WTC11 (cell line): ENCODE measurements around the gene CTCFL. TPM values are rescaled to one million over a fixed set of nuclear protein-coding genes. Genes with fewer than 3 reads are reported as not detected.

Experiments used
- ATAC-seq: fragments of 200-7000 bp; cut with Tn5 transposase; 2 replicates; pipeline ENCODE4 v1.10.0; 2021; ENCODE audit warnings: mild to moderate bottlenecking, moderate library complexity
- CTCF ChIA-PET: fragments of 300-600 bp; sonication (Branson Sonifier 250); formaldehyde crosslinking; loops from one replicate; lab custom pipeline; 2021; ENCODE audit warnings: antibody characterized with exemption; lab: Charles Lee
- POLR2A ChIA-PET: fragments of 350-600 bp; sonication (Branson Sonifier 250); formaldehyde crosslinking; loops from one replicate; lab custom pipeline; 2021; ENCODE audit warnings: antibody characterized with exemption; lab: Charles Lee
- DNase-seq: peaks from one replicate; pipeline ENCODE4 v3.0.0; 2021; ENCODE audit warnings: low spot score
- H3K27ac Mint-ChIP-seq: 2 replicates; pipeline ENCODE4 v1.8.0; 2021; ENCODE audit warnings: mixed read lengths
- H3K27me3 Mint-ChIP-seq: 2 replicates; pipeline ENCODE4 v1.8.0; 2021; ENCODE audit warnings: low read depth, mild to moderate bottlenecking, moderate library complexity, mixed read lengths
- H3K36me3 Mint-ChIP-seq: 2 replicates; pipeline ENCODE4 v1.8.0; 2021; ENCODE audit warnings: mixed read lengths
- H3K4me1 Mint-ChIP-seq: 2 replicates; pipeline ENCODE4 v1.8.0; 2022; ENCODE audit warnings: mixed read lengths
- H3K4me3 Mint-ChIP-seq: 2 replicates; pipeline ENCODE4 v1.8.0; 2021; ENCODE audit warnings: mild to moderate bottlenecking, moderate library complexity, mixed read lengths
- H3K9me3 Mint-ChIP-seq: 2 replicates; pipeline ENCODE4 v1.8.0; 2021; ENCODE audit warnings: mixed read lengths
- ATF3 ChIP-seq: sonication (generic); formaldehyde crosslinking; conservative IDR thresholded peaks from 2 replicates; pipeline ENCODE4 v1.8.1; 2022; ENCODE audit warnings: mild to moderate bottlenecking, missing genetic modification reagents
- CBFB ChIP-seq: sonication (generic); formaldehyde crosslinking; IDR thresholded peaks from 2 replicates; pipeline ENCODE4 v1.8.1; 2022; ENCODE audit warnings: mild to moderate bottlenecking, low read depth, missing genetic modification reagents
- CREB1 ChIP-seq: sonication (generic); formaldehyde crosslinking; IDR thresholded peaks from 2 replicates; pipeline ENCODE4 v1.8.0; 2023; ENCODE audit warnings: mild to moderate bottlenecking, missing genetic modification reagents
- CREM ChIP-seq: sonication (generic); formaldehyde crosslinking; IDR thresholded peaks from 2 replicates; pipeline ENCODE4 v1.8.1; 2022; ENCODE audit warnings: mild to moderate bottlenecking, missing genetic modification reagents, moderate library complexity
- E2F4 ChIP-seq: sonication (generic); formaldehyde crosslinking; IDR thresholded peaks from 2 replicates; pipeline ENCODE4 v1.8.1; 2022; ENCODE audit warnings: low read depth, mild to moderate bottlenecking, moderate library complexity, missing genetic modification reagents, borderline replicate concordance
- ESRRA ChIP-seq: sonication (generic); formaldehyde crosslinking; IDR thresholded peaks from 2 replicates; pipeline ENCODE4 v1.8.1; 2022; ENCODE audit warnings: mild to moderate bottlenecking, missing genetic modification reagents, borderline replicate concordance
- HMGA2 ChIP-seq: fragments of 250-450 bp; sonication (Bioruptor Pico); IDR thresholded peaks from 2 replicates; pipeline ENCODE4 v1.4.0; 2021; ENCODE audit warnings: mild to moderate bottlenecking, moderate library complexity
- IRF1 ChIP-seq: sonication (generic); formaldehyde crosslinking; IDR thresholded peaks from 2 replicates; pipeline ENCODE4 v1.8.0; 2023; ENCODE audit warnings: missing genetic modification reagents
- IRF2 ChIP-seq: sonication (generic); formaldehyde crosslinking; IDR thresholded peaks from 2 replicates; pipeline ENCODE4 v1.8.0; 2022; ENCODE audit warnings: low read depth, missing genetic modification reagents, borderline replicate concordance
- JAZF1 ChIP-seq: fragments of 250-450 bp; sonication (Bioruptor Pico); IDR thresholded peaks from 2 replicates; pipeline ENCODE4 v1.9.0; 2021; ENCODE audit warnings: moderate library complexity, mild to moderate bottlenecking, inconsistent platforms
- MLX ChIP-seq: sonication (generic); formaldehyde crosslinking; IDR thresholded peaks from 2 replicates; pipeline ENCODE4 v1.8.1; 2023; ENCODE audit warnings: mild to moderate bottlenecking, missing genetic modification reagents, moderate library complexity
- NR2C2 ChIP-seq: sonication (generic); formaldehyde crosslinking; IDR thresholded peaks from 2 replicates; pipeline ENCODE4 v1.8.0; 2022; ENCODE audit warnings: mild to moderate bottlenecking, missing genetic modification reagents
- SMAD4 ChIP-seq: sonication (generic); formaldehyde crosslinking; IDR thresholded peaks from 2 replicates; pipeline ENCODE4 v1.8.0; 2022; ENCODE audit warnings: mild to moderate bottlenecking, missing genetic modification reagents
- TEAD1 ChIP-seq: sonication (generic); formaldehyde crosslinking; IDR thresholded peaks from 2 replicates; pipeline ENCODE4 v1.8.0; 2022; ENCODE audit warnings: mild to moderate bottlenecking, missing genetic modification reagents
- USF1 ChIP-seq: sonication (generic); formaldehyde crosslinking; IDR thresholded peaks from 2 replicates; pipeline ENCODE4 v1.8.0; 2022; ENCODE audit warnings: mild to moderate bottlenecking, missing genetic modification reagents
- USF2 ChIP-seq: sonication (generic); formaldehyde crosslinking; IDR thresholded peaks from 2 replicates; pipeline ENCODE4 v1.8.1; 2023; ENCODE audit warnings: mild to moderate bottlenecking, missing genetic modification reagents, moderate library complexity
- ZBTB21 ChIP-seq: sonication (generic); formaldehyde crosslinking; IDR thresholded peaks from 2 replicates; pipeline ENCODE4 v1.8.1; 2023; ENCODE audit warnings: mild to moderate bottlenecking, missing genetic modification reagents, borderline replicate concordance
- ZNF121 ChIP-seq: sonication (generic); formaldehyde crosslinking; IDR thresholded peaks from 2 replicates; pipeline ENCODE4 v1.8.0; 2023; ENCODE audit warnings: missing genetic modification reagents
- ZNF317 ChIP-seq: sonication (generic); formaldehyde crosslinking; IDR thresholded peaks from 2 replicates; pipeline ENCODE4 v1.8.1; 2023; ENCODE audit warnings: low read depth, mild to moderate bottlenecking, moderate library complexity, missing genetic modification reagents, borderline replicate concordance
- ZNF532 ChIP-seq: fragments of 250-450 bp; sonication (Bioruptor Pico); IDR thresholded peaks from 2 replicates; pipeline ENCODE4 v1.9.0; 2021; ENCODE audit warnings: mild to moderate bottlenecking, borderline replicate concordance
- total RNA-seq: library from RNA; stranded (reverse); gene quantifications from 3 replicates; pipeline ENCODE4 v1.2.3, GENCODE V29; 2021

The CTCFL gene
- total RNA-seq, 1 experiment from 2014 or later = 0.70 TPM

GRCh38 chr20:57530327-57530981 lies 5.5 kb upstream of the CTCFL start:
- TF ChIP-seq ZBTB21 (CRISPR knock-in tag) = no peak
- Mint-ChIP-seq H3K4me1 (peaks cover 4% of the 10 kb centered on the region; the same call in 1 of the 2 replicates), H3K9me3 (peaks cover 29% of the 10 kb centered on the region), H3K36me3 (peaks cover 11% of the 10 kb centered on the region), H3K27ac (no peak overlapping the region), H3K27me3 (peaks cover 12% of the 10 kb centered on the region), H3K4me3 (no peak overlapping the region)
- ATAC-seq = no peak
- DNase-seq = no peak
- ChIA-PET CTCF (no interaction called here), POLR2A (interaction anchor here (0.5 kb wide), 1 partner anchor 765 kb away, joined by 5 read pairs; no protein-coding TSS in a partner anchor)

- TF ChIP-seq USF2 = no peak
- no peak for TF ChIP-seq ZNF317 (CRISPR knock-in tag)
- no peak for TF ChIP-seq ESRRA (CRISPR knock-in tag)
- no peak for TF ChIP-seq IRF2
- TF ChIP-seq IRF1 (CRISPR knock-in tag) = no peak
- TF ChIP-seq CREB1 (CRISPR knock-in tag) = no peak
- TF ChIP-seq CBFB (CRISPR knock-in tag) = no peak
- no peak for TF ChIP-seq ZNF121
- CTCF ChIA-PET = no interaction called here
- Mint-ChIP-seq H3K4me3 (no peak overlapping the region), H3K4me1 (peaks cover 4% of the 10 kb centered on the region; the same call in 1 of the 2 replicates), H3K27ac (no peak overlapping the region), H3K27me3 (peaks cover 11% of the 10 kb centered on the region), H3K36me3 (peaks cover 9% of the 10 kb centered on the region), H3K9me3 (peaks cover 22% of the 10 kb centered on the region)
- ATAC-seq (no peak), DNase-seq (no peak)
- POLR2A ChIA-PET = no interaction called here
Observed at GRCh38 chr20:57529810-57530209, 4.9 kb upstream of the CTCFL start.

- Mint-ChIP-seq H3K9me3 (peaks cover 16% of the 10 kb centered on the region), H3K4me3 (no peak overlapping the region), H3K27me3 (peaks cover 11% of the 10 kb centered on the region), H3K36me3 (peaks cover 7% of the 10 kb centered on the region), H3K4me1 (peaks cover 6% of the 10 kb centered on the region), H3K27ac (no peak overlapping the region)
- ChIA-PET POLR2A (no interaction called here), CTCF (no interaction called here)
- no peak for ATAC-seq
- TF ChIP-seq ATF3 (CRISPR knock-in tag) = no peak
- DNase-seq = no peak
Observed at GRCh38 chr20:57529160-57529585, 4.2 kb upstream of the CTCFL start.

- Mint-ChIP-seq H3K36me3 (peaks cover 3% of the 10 kb centered on the region; the same call in 1 of the 2 replicates), H3K9me3 (peaks cover 6% of the 10 kb centered on the region), H3K27ac (no peak overlapping the region), H3K27me3 (peaks cover 3% of the 10 kb centered on the region; the same call in 1 of the 2 replicates), H3K4me1 (peaks cover 16% of the 10 kb centered on the region), H3K4me3 (no peak overlapping the region)
- ChIA-PET POLR2A (no interaction called here), CTCF (interaction anchor here (0.6 to 1.6 kb wide), 4 partner anchors 15 to 373 kb away, joined by 3 to 6 read pairs (median 4); no protein-coding TSS in a partner anchor)
- DNase-seq = no peak
- no peak for TF ChIP-seq SMAD4 (CRISPR knock-in tag)
- TF ChIP-seq NR2C2 (CRISPR knock-in tag) = no peak
- TF ChIP-seq ZNF532 (CRISPR knock-in tag) = no peak
- TF ChIP-seq TEAD1 (CRISPR knock-in tag) = no peak
- no peak for TF ChIP-seq HMGA2 (CRISPR knock-in tag)
- TF ChIP-seq JAZF1 (CRISPR knock-in tag) = no peak
- TF ChIP-seq MLX = no peak
- TF ChIP-seq E2F4 = no peak
- TF ChIP-seq USF1 = no peak
- no peak for TF ChIP-seq CREM
- no peak for ATAC-seq
Observed at GRCh38 chr20:57528148-57528547, 3.2 kb upstream of the CTCFL start.
